MCF 10A (cell line): ENCODE data around the gene PPIF. TPM values are rescaled to one million over a fixed set of nuclear protein-coding genes. Genes with fewer than 3 reads are reported as not detected.
A peak's percentile ranks its signal among the peaks of the same experiment; 100 is the strongest.

ENCODE experiments used
- BruUV-seq: library from RNA; stranded (reverse); fragments of 400-500 nt; replicated peaks from 2 replicates; lab custom pipeline; 2021; lab: Mats Ljungman, UMichigan
- CTCF ChIA-PET: fragments of 300-600 bp; sonication (Branson Sonifier 250); formaldehyde crosslinking; extraction: SDS; loops from one replicate; lab custom pipeline; 2021; ENCODE audit warnings: antibody characterized with exemption, inconsistent platforms; lab: Yijun Ruan, JAX
- POLR2A ChIA-PET: fragments of 300-600, 350-650 bp; sonication (Branson Sonifier 250); formaldehyde crosslinking; extraction: SDS; loops from one replicate; lab custom pipeline; 2020; ENCODE audit warnings: antibody characterized with exemption, inconsistent platforms; lab: Yijun Ruan, JAX
- DNase-seq: peaks from one replicate; pipeline ENCODE4 v3.0.0-alpha.2; 2018; ENCODE audit not compliant: unreplicated experiment
- H3K27ac Mint-ChIP-seq: one replicate; pipeline ENCODE4 v1.8.0; 2022; ENCODE audit warnings: mild to moderate bottlenecking, low read depth, mixed read lengths; ENCODE audit not compliant: unreplicated experiment
- H3K27me3 Mint-ChIP-seq: one replicate; pipeline ENCODE4 v1.8.0; 2022; ENCODE audit warnings: mixed read lengths; ENCODE audit not compliant: insufficient read depth, unreplicated experiment
- H3K36me3 Mint-ChIP-seq: one replicate; pipeline ENCODE4 v1.8.0; 2022; ENCODE audit warnings: mild to moderate bottlenecking, moderate library complexity, mixed read lengths; ENCODE audit not compliant: insufficient read depth, unreplicated experiment
- H3K4me1 Mint-ChIP-seq: one replicate; pipeline ENCODE4 v1.8.0; 2022; ENCODE audit warnings: mixed read lengths; ENCODE audit not compliant: insufficient read depth, unreplicated experiment
- H3K4me3 Mint-ChIP-seq: one replicate; pipeline ENCODE4 v1.8.0; 2022; ENCODE audit warnings: mild to moderate bottlenecking, moderate library complexity, mixed read lengths; ENCODE audit not compliant: unreplicated experiment
- H3K9me3 Mint-ChIP-seq: one replicate; pipeline ENCODE4 v1.8.0; 2022; ENCODE audit warnings: mixed read lengths; ENCODE audit not compliant: unreplicated experiment
- intact Hi-C: fragments of 100-400 bp; cut with micrococcal nuclease; formaldehyde crosslinking; loops from 2 replicates; pipeline ENCODE4 v1.14.1; 2022
- total RNA-seq: library from RNA; stranded (reverse); gene quantifications from 2 replicates; pipeline ENCODE4 v1.2.3, GENCODE V29; 2022
- TF ChIP-seq, protein P1 (sequence below): fragments of 200-600 bp; IDR thresholded peaks from one replicate; pipeline ENCODE4 v1.8.0; 2022; ENCODE audit warnings: antibody characterized with exemption, mild to moderate bottlenecking; ENCODE audit not compliant: unreplicated experiment

Gene PPIF
- total RNA-seq, 1 experiment from 2014 or later = 76.5 TPM

DNA sequence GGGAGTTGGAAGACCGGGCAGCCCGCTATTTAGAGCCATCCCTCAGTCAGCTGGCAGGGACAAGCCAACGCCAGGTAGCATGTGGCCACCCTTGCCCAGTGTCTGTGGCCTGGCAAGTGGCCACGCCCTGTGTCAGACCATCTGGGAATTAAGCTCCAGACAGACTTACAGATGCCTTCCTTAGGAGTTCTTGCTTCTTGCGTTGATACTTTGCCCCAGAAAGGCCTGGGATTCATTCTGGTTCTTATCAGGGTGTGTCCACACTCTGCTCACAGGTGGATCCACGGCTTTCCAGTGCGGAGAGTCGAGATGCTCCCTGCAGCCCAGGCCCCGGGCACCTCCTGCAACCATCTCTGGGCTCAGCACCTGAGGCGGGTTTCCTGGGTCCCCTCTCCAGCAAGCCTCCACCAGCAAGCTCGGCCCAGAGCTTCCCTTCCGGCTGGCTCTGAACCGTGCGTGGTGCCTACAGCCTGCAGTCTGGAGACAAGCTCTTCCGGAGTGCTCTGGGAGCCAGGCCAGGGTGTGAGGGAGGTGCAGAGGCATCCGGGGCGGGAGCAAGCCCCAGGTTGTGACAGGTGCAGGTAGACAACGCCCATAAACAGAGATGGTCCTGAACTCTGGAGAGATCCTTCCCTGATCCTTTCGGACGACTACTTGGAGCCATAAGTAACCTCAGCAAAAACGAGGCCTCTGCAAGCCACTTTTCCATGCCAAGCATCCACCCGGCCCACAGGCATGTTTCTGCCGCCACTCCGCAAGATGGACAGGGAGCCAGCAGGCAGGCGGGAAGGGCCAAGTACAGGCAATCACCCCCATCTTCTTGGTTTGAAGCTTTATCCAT, 32.3 kb upstream of the PPIF start:
- POLR2A ChIA-PET = no interaction called here
- peaks cover 25% of the 10 kb centered on the region for H3K36me3 Mint-ChIP-seq
- H3K9me3 Mint-ChIP-seq = no peaks in the 10 kb centered on the region
- H3K4me1 Mint-ChIP-seq = peaks cover 24% of the 10 kb centered on the region
- H3K27ac Mint-ChIP-seq = no peak overlapping the region
- no peak for DNase-seq
- CTCF ChIA-PET = interaction anchor here (0.6 kb wide), 1 partner anchor 187 kb away, joined by 3 read pairs; no protein-coding TSS in a partner anchor
- intact Hi-C loops = no loop called here
- H3K4me3 Mint-ChIP-seq = no peak overlapping the region
- H3K27me3 Mint-ChIP-seq = no peaks in the 10 kb centered on the region
- BruUV-seq = no TSS peak
- TF ChIP-seq, protein P1, sequence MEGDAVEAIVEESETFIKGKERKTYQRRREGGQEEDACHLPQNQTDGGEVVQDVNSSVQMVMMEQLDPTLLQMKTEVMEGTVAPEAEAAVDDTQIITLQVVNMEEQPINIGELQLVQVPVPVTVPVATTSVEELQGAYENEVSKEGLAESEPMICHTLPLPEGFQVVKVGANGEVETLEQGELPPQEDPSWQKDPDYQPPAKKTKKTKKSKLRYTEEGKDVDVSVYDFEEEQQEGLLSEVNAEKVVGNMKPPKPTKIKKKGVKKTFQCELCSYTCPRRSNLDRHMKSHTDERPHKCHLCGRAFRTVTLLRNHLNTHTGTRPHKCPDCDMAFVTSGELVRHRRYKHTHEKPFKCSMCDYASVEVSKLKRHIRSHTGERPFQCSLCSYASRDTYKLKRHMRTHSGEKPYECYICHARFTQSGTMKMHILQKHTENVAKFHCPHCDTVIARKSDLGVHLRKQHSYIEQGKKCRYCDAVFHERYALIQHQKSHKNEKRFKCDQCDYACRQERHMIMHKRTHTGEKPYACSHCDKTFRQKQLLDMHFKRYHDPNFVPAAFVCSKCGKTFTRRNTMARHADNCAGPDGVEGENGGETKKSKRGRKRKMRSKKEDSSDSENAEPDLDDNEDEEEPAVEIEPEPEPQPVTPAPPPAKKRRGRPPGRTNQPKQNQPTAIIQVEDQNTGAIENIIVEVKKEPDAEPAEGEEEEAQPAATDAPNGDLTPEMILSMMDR = no peak

- ChIA-PET CTCF (no interaction called here), POLR2A (interaction anchor here (1.0 kb wide), 1 partner anchor 14 kb away, joined by 3 read pairs; no protein-coding TSS in a partner anchor)
- DNase-seq = no peak
- H3K27me3 Mint-ChIP-seq = no peaks in the 10 kb centered on the region
- no TSS peak for BruUV-seq
- TF ChIP-seq, protein P1 = no peak
- H3K4me3 Mint-ChIP-seq = no peak overlapping the region
- peaks cover 25% of the 10 kb centered on the region for H3K36me3 Mint-ChIP-seq
- H3K9me3 Mint-ChIP-seq = no peaks in the 10 kb centered on the region
- H3K27ac Mint-ChIP-seq = no peak overlapping the region
- intact Hi-C loops = no loop called here
- peaks cover 30% of the 10 kb centered on the region for H3K4me1 Mint-ChIP-seq
Observed at GRCh38 chr10:79315602-79315920, 31.7 kb upstream of the PPIF start.

- H3K27ac Mint-ChIP-seq = peak overlapping the region; percentile 91
- ChIA-PET CTCF (no interaction called here), POLR2A (interaction anchor here (1.0 kb wide), 1 partner anchor 13 kb away, joined by 3 read pairs; no protein-coding TSS in a partner anchor)
- no peak for DNase-seq
- no TSS peak for BruUV-seq
- intact Hi-C loops = no loop called here
- peaks cover 25% of the 10 kb centered on the region for H3K36me3 Mint-ChIP-seq
- no peaks in the 10 kb centered on the region for H3K27me3 Mint-ChIP-seq
- no peak overlapping the region for H3K4me3 Mint-ChIP-seq
- TF ChIP-seq, protein P1 = no peak
- no peaks in the 10 kb centered on the region for H3K9me3 Mint-ChIP-seq
- peaks cover 41% of the 10 kb centered on the region for H3K4me1 Mint-ChIP-seq
Observed at GRCh38 chr10:79316671-79317431, 30.4 kb upstream of the PPIF start.

GRCh38 chr10:79318369-79318768, 28.9 kb upstream of the PPIF start:
- Mint-ChIP-seq H3K4me1 (peaks cover 50% of the 10 kb centered on the region), H3K4me3 (no peak overlapping the region), H3K27me3 (no peaks in the 10 kb centered on the region), H3K27ac (peak overlapping the region; percentile 5), H3K36me3 (peaks cover 17% of the 10 kb centered on the region), H3K9me3 (no peaks in the 10 kb centered on the region)
- CTCF ChIA-PET = interaction anchor here (0.7 kb wide), 2 partner anchors 10 to 1275 kb away, joined by 3 read pairs; no protein-coding TSS in a partner anchor
- no peak for DNase-seq
- no TSS peak for BruUV-seq
- intact Hi-C loops = no loop called here
- POLR2A ChIA-PET = no interaction called here
- TF ChIP-seq, protein P1 = no peak
